GM06990 (cell line): Measurements from ENCODE around the gene SPEM1.

Experiments used
- DNase-seq: peaks from one replicate; pipeline ENCODE4 v3.0.0-alpha.2; 2011; ENCODE audit not compliant: insufficient read length; ENCODE audit errors: extremely low read depth
- H3K27me3 ChIP-seq: replicated peaks from 2 replicates; pipeline ENCODE4 v1.6.0; 2011; ENCODE audit warnings: low read length; ENCODE audit not compliant: control insufficient read depth, insufficient read depth
- H3K36me3 ChIP-seq: 2 replicates; pipeline ENCODE4 v1.5.1; 2011; ENCODE audit warnings: low read length; ENCODE audit not compliant: control insufficient read depth, insufficient read depth
- H3K4me3 ChIP-seq: replicated peaks from 2 replicates; pipeline ENCODE4 v1.5.1; 2011; ENCODE audit warnings: low read depth, mild to moderate bottlenecking, control low read depth, low read length
- TF ChIP-seq, protein P1 (sequence below): IDR thresholded peaks from 2 replicates; pipeline ENCODE4 v1.5.1; 2011; ENCODE audit warnings: low read length, control low read depth, mild to moderate bottlenecking, inconsistent platforms; ENCODE audit not compliant: insufficient read depth, poor library complexity, severe bottlenecking

The SPEM1 gene, protein sequence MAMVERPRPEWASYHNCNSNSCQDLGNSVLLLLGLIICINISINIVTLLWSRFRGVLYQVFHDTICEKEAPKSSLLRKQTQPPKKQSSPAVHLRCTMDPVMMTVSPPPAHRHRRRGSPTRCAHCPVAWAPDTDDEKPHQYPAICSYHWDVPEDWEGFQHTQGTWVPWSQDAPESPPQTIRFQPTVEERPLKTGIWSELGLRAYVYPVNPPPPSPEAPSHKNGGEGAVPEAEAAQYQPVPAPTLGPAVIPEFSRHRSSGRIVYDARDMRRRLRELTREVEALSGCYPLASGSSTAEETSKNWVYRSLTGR

DNA sequence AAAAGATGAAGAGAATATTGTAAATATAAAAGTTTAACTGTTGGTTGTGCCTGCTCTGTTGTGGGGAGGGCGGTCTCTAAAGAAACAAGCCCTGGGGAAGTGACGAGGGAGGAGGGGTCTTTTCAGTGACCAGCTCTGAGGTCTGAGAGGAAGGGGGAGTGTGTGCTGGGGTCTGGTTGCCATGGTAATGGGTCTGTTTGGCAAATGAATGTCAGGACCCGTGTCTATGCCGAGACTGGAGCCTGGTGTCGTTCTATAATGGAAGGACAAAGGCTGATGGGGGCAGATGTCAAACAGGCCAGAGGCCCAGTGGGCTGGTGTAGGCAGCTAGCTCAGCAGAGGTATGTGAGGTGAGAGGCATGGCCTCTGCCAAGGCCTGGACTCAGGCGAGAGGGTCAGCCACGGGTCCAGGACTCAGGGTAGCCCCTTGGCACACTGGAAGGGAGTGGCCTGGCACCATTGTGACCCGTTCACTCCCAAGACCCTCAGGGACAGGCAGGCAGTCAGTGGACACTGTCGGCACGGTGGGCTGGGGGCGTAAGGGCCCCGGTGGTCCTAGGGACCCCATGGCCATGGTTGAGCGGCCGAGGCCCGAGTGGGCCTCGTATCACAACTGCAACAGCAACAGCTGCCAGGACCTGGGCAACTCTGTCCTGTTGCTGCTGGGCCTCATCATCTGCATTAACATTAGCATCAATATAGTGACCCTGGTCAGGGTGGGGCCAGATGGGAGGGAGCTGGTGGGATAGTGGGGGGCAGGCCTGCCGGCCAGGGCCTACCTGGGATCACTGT is at the start of gene SPEM1:
SPEM1 (plus strand) TSS at position 506 of the 792 bp plus-strand sequence; CDS start at position 567, 61 bp downstream.
- TF ChIP-seq, protein P1, sequence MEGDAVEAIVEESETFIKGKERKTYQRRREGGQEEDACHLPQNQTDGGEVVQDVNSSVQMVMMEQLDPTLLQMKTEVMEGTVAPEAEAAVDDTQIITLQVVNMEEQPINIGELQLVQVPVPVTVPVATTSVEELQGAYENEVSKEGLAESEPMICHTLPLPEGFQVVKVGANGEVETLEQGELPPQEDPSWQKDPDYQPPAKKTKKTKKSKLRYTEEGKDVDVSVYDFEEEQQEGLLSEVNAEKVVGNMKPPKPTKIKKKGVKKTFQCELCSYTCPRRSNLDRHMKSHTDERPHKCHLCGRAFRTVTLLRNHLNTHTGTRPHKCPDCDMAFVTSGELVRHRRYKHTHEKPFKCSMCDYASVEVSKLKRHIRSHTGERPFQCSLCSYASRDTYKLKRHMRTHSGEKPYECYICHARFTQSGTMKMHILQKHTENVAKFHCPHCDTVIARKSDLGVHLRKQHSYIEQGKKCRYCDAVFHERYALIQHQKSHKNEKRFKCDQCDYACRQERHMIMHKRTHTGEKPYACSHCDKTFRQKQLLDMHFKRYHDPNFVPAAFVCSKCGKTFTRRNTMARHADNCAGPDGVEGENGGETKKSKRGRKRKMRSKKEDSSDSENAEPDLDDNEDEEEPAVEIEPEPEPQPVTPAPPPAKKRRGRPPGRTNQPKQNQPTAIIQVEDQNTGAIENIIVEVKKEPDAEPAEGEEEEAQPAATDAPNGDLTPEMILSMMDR: no peak
- Histone ChIP-seq H3K4me3 (no peak within 1 kb of the TSS), H3K27me3 (peaks cover 2% of the 10 kb centered on the region; the same call in 1 of the 2 replicates), H3K36me3 (no peaks in the 10 kb centered on the region)
- DNase-seq: no peak

DNA sequence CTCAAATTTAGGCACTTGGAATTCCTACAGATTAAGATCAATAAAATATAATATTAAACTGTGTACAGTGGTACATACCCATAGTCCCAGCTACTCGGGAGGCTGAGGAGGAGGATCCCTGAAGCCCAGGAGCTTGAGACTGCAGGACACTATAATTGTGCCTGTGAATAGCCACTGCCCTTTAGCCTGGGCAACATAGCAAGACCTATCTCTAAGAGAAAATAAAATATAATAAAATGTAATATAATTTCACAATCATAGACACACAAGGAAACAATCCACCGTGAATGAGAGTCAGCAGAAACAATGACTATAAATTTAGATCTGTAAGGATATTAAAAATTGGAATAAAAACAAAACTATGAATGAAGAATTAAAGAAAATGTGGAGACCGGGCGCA is 49.3 kb upstream of the SPEM1 start:
- Histone ChIP-seq H3K4me3 (no peak overlapping the region), H3K36me3 (no peaks in the 10 kb centered on the region), H3K27me3 (no peaks in the 10 kb centered on the region)
- TF ChIP-seq, protein P1: no peak
- no peak for DNase-seq

DNA sequence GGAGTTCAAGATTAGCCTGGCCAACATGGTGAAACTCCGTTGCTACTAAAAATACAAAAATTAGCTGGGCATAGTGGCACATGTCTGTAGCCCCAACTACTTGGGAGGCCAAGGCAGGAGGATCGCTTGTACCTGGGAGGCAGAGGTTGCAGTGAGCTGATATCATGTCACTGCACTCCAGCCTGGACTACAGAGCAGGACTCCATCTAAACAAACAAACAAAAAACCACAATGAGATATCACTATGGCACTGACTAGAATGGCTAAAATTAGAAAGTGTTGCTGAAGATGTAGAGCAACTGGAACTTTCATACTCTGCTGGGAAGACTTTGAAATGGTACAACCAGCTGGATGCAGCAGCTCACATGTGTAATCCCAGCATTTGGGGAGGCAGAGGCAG is 45.8 kb upstream of the SPEM1 start:
- TF ChIP-seq, protein P1: no peak
- Histone ChIP-seq H3K27me3 (no peaks in the 10 kb centered on the region), H3K36me3 (no peaks in the 10 kb centered on the region), H3K4me3 (no peak overlapping the region)
- DNase-seq: no peak

DNA sequence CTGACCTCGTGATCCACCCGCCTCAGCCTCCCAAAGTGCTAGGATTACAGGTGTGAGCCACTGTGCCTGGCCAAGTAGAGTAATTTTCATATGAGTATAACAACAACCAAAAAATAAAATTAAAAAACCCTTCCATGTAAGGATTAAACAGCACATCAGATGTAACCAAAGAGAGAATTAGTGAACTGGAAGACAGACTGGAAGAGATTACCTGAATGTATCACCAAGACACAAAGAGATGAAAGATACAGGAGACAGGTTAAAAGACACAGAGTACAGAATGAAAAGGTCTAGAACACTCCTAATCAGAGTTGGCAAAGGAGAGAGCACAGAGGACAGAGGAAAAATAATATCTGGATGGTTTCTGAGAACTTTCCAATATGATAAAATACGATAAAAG is 41.0 kb upstream of the SPEM1 start:
- no peak overlapping the region for H3K4me3 ChIP-seq
- DNase-seq: no peak
- TF ChIP-seq, protein P1: no peak
- no peaks in the 10 kb centered on the region for H3K36me3 ChIP-seq
- H3K27me3 ChIP-seq: no peaks in the 10 kb centered on the region; the same call in 1 of the 2 replicates

DNA sequence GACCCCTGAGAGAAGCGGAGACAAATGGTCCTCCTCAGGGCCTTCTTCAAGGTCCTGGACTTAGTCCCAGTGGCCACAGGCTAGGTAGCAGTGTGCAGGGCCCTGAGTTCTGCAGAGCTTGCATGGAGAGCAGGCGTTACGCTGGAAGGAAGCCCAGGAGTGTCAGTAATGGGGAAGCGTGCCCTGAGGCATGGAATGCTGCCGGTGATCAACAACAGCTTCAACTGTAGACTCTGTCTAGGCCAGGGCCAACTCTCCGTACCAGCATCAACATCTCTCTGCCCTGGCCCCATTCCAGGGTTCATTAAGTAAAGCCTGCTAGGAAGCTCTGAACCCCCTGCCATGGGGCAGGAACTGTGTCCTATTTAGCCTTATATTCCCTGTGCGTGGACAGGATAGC is 39.8 kb upstream of the SPEM1 start:
- TF ChIP-seq, protein P1: no peak
- Histone ChIP-seq H3K4me3 (no peak overlapping the region), H3K36me3 (no peaks in the 10 kb centered on the region), H3K27me3 (no peaks in the 10 kb centered on the region; the same call in 1 of the 2 replicates)
- no peak for DNase-seq
